T-helper 17 cell (primary cell): ENCODE results near the gene SLC6A3. TPM values are rescaled to one million over a fixed set of nuclear protein-coding genes. Genes with fewer than 3 reads are reported as not detected.

ENCODE experiments used
- ATAC-seq: fragments of 150-1000 bp; cut with Tn5 transposase; 2 replicates; pipeline ENCODE4 v1.10.0; 2021; ENCODE audit warnings: mild to moderate bottlenecking, moderate library complexity
- DNase-seq, 3 donors: peaks; one replicate each; pipeline versions ENCODE4 v3.0.0 to v3.0.0-alpha.2; 2020 to 2021
- H3K9me3 ChIP-seq: one replicate; pipeline ENCODE4 v1.7.0; 2013; ENCODE audit warnings: low read length, mild to moderate bottlenecking; ENCODE audit not compliant: control insufficient read depth, poor library complexity, severe bottlenecking
- H3K27ac Mint-ChIP-seq: one replicate; pipeline ENCODE4 v1.8.0; 2022; ENCODE audit warnings: mild to moderate bottlenecking, moderate library complexity, mixed read lengths
- H3K27me3 Mint-ChIP-seq: one replicate; pipeline ENCODE4 v1.8.0; 2022; ENCODE audit warnings: mixed read lengths
- H3K36me3 Mint-ChIP-seq: one replicate; pipeline ENCODE4 v1.8.0; 2022; ENCODE audit warnings: low read depth, mixed read lengths
- H3K4me1 Mint-ChIP-seq: one replicate; pipeline ENCODE4 v1.8.0; 2022; ENCODE audit warnings: mild to moderate bottlenecking, mixed read lengths
- H3K4me3 Mint-ChIP-seq: one replicate; pipeline ENCODE4 v1.8.0; 2022; ENCODE audit warnings: mild to moderate bottlenecking, moderate library complexity, mixed read lengths
- total RNA-seq, 4 donors: library from RNA in 2 of 4; stranded (reverse) in 2 of 4; gene quantifications; one replicate each; pipeline ENCODE4 v1.2.3 and lab custom pipeline; 2022 to 2026

Gene SLC6A3
- total RNA-seq, 2 donors from 2014 or later = not detected

- no peaks in the 10 kb centered on the region for H3K36me3 Mint-ChIP-seq
- no peak for DNase-seq
- H3K9me3 ChIP-seq = no peaks in the 10 kb centered on the region
- H3K4me1 Mint-ChIP-seq = peaks cover 6% of the 10 kb centered on the region
- no peak overlapping the region for H3K4me3 Mint-ChIP-seq
- no peak for ATAC-seq
- peaks cover 59% of the 10 kb centered on the region for H3K27me3 Mint-ChIP-seq
- no peak overlapping the region for H3K27ac Mint-ChIP-seq
These were observed 1.5 kb upstream of the SLC6A3 start for GRCh38 chr5:1446602-1447343.

- no peaks in the 10 kb centered on the region for H3K9me3 ChIP-seq
- Mint-ChIP-seq H3K4me3 (peak overlapping the region; percentile 36), H3K27me3 (peaks cover 57% of the 10 kb centered on the region), H3K4me1 (peaks cover 6% of the 10 kb centered on the region), H3K27ac (no peak overlapping the region), H3K36me3 (no peaks in the 10 kb centered on the region)
- ATAC-seq (no peak), DNase-seq (no peak)
These were observed 705 bp upstream of the SLC6A3 start for GRCh38 chr5:1445689-1446601.

- DNase-seq = no peak
- ATAC-seq = no peak
- no peak overlapping the region for H3K27ac Mint-ChIP-seq
- peaks cover 6% of the 10 kb centered on the region for H3K4me1 Mint-ChIP-seq
- H3K9me3 ChIP-seq = no peaks in the 10 kb centered on the region
- peak overlapping the region; percentile 22 for H3K4me3 Mint-ChIP-seq
- H3K36me3 Mint-ChIP-seq = peaks cover 3% of the 10 kb centered on the region
- H3K27me3 Mint-ChIP-seq = peaks cover 51% of the 10 kb centered on the region
These were observed 665 bp downstream of the SLC6A3 start for GRCh38 chr5:1444361-1445189.

- peaks cover 3% of the 10 kb centered on the region for H3K36me3 Mint-ChIP-seq
- H3K27me3 Mint-ChIP-seq = peaks cover 46% of the 10 kb centered on the region
- peaks cover 6% of the 10 kb centered on the region for H3K4me1 Mint-ChIP-seq
- H3K9me3 ChIP-seq = no peaks in the 10 kb centered on the region
- no peak overlapping the region for H3K4me3 Mint-ChIP-seq
- DNase-seq (no peak), ATAC-seq (no peak)
- H3K27ac Mint-ChIP-seq = no peak overlapping the region
These were observed 1.3 kb downstream of the SLC6A3 start for GRCh38 chr5:1443991-1444360.

GRCh38 chr5:1443171-1443570, 2.1 kb downstream of the SLC6A3 start:
- Mint-ChIP-seq H3K4me3 (no peak overlapping the region), H3K4me1 (peaks cover 6% of the 10 kb centered on the region), H3K36me3 (peaks cover 3% of the 10 kb centered on the region), H3K27ac (no peak overlapping the region), H3K27me3 (peaks cover 40% of the 10 kb centered on the region)
- no peak for ATAC-seq
- no peaks in the 10 kb centered on the region for H3K9me3 ChIP-seq
- DNase-seq = no peak

GRCh38 chr5:1442222-1443145, 2.8 kb downstream of the SLC6A3 start:
- Mint-ChIP-seq H3K4me3 (no peak overlapping the region), H3K27me3 (peaks cover 35% of the 10 kb centered on the region), H3K27ac (no peak overlapping the region), H3K36me3 (peaks cover 3% of the 10 kb centered on the region), H3K4me1 (peaks cover 6% of the 10 kb centered on the region)
- no peaks in the 10 kb centered on the region for H3K9me3 ChIP-seq
- no peak for ATAC-seq
- no peak for DNase-seq

- DNase-seq = no peak
- Mint-ChIP-seq H3K4me3 (no peak overlapping the region), H3K27ac (no peak overlapping the region), H3K27me3 (peaks cover 25% of the 10 kb centered on the region), H3K36me3 (peaks cover 3% of the 10 kb centered on the region), H3K4me1 (peaks cover 2% of the 10 kb centered on the region)
- no peaks in the 10 kb centered on the region for H3K9me3 ChIP-seq
- no peak for ATAC-seq
These were observed 3.9 kb downstream of the SLC6A3 start for GRCh38 chr5:1441166-1441865.

GRCh38 chr5:1440098-1440493, 5.1 kb downstream of the SLC6A3 start:
- DNase-seq (no peak), ATAC-seq (no peak)
- H3K4me1 Mint-ChIP-seq = peaks cover 2% of the 10 kb centered on the region
- peaks cover 3% of the 10 kb centered on the region for H3K36me3 Mint-ChIP-seq
- no peak overlapping the region for H3K27ac Mint-ChIP-seq
- no peaks in the 10 kb centered on the region for H3K9me3 ChIP-seq
- H3K4me3 Mint-ChIP-seq = no peak overlapping the region
- H3K27me3 Mint-ChIP-seq = peaks cover 25% of the 10 kb centered on the region

GRCh38 chr5:1439388-1440097, 5.7 kb downstream of the SLC6A3 start:
- no peak for ATAC-seq
- no peaks in the 10 kb centered on the region for H3K9me3 ChIP-seq
- Mint-ChIP-seq H3K27me3 (peaks cover 25% of the 10 kb centered on the region), H3K4me3 (no peak overlapping the region), H3K4me1 (peaks cover 2% of the 10 kb centered on the region), H3K27ac (no peak overlapping the region), H3K36me3 (peaks cover 3% of the 10 kb centered on the region)
- DNase-seq = no peak

GRCh38 chr5:1438871-1439270, 6.4 kb downstream of the SLC6A3 start:
- Mint-ChIP-seq H3K27me3 (peaks cover 18% of the 10 kb centered on the region), H3K36me3 (peaks cover 3% of the 10 kb centered on the region)
- no peak for ATAC-seq

GRCh38 chr5:1437876-1438559, 7.2 kb downstream of the SLC6A3 start:
- DNase-seq = no peak

More at GRCh38 chr5:1438871-1439270, 6.4 kb downstream of the SLC6A3 start:
- Mint-ChIP-seq H3K27ac (no peak overlapping the region), H3K4me1 (no peaks in the 10 kb centered on the region), H3K4me3 (no peak overlapping the region)
- H3K9me3 ChIP-seq = no peaks in the 10 kb centered on the region
- DNase-seq = no peak

More at GRCh38 chr5:1437876-1438559, 7.2 kb downstream of the SLC6A3 start:
- ATAC-seq = no peak
- no peak overlapping the region for H3K27ac Mint-ChIP-seq
- H3K36me3 Mint-ChIP-seq = peaks cover 3% of the 10 kb centered on the region
- H3K4me1 Mint-ChIP-seq = no peaks in the 10 kb centered on the region
- H3K27me3 Mint-ChIP-seq = peaks cover 10% of the 10 kb centered on the region
- H3K9me3 ChIP-seq = no peaks in the 10 kb centered on the region
- no peak overlapping the region for H3K4me3 Mint-ChIP-seq
